GM12878 (cell line): ENCODE measurements around the gene RAP1GAP2. TPM values are rescaled to one million over a fixed set of nuclear protein-coding genes. Genes with fewer than 3 reads are reported as not detected.

Experiments
- ATAC-seq: fragments of 200-7000 bp; cut with Tn5 transposase; 3 replicates; pipeline ENCODE4 v1.9.1; 2020; ENCODE audit warnings: mild to moderate bottlenecking, moderate library complexity
- BruUV-seq: library from RNA; stranded (reverse); fragments of 400-500 nt; replicated peaks from 2 replicates; lab custom pipeline; 2021; lab: Mats Ljungman, UMichigan
- CTCF ChIA-PET: fragments of 300-600 bp; sonication (Branson Sonifier 250); formaldehyde crosslinking; extraction: SDS; loops from one replicate; lab custom pipeline; 2021; ENCODE audit warnings: inconsistent platforms; lab: Yijun Ruan, JAX
- POLR2A ChIA-PET: fragments of 350-600 bp; formaldehyde crosslinking; extraction: SDS; loops from one replicate; lab custom pipeline; 2021; ENCODE audit warnings: inconsistent platforms; lab: Charles Lee
- RAD21 ChIA-PET: fragments of 300-600 bp; sonication (Branson Sonifier 250); formaldehyde crosslinking; loops from one replicate; lab custom pipeline; 2023; ENCODE audit warnings: antibody characterized with exemption; ENCODE audit not compliant: unreplicated experiment; lab: Charles Lee
- SMC1A ChIA-PET: fragments of 300-600 bp; sonication (Branson Sonifier 250); formaldehyde crosslinking; loops from one replicate; lab custom pipeline; 2023; ENCODE audit not compliant: unreplicated experiment, uncharacterized antibody; lab: Charles Lee
- DNase-seq: peaks from one replicate; pipeline ENCODE4 v3.0.0-alpha.2; 2011; ENCODE audit warnings: low read depth, low spot score
- FAIRE-seq: peaks from 3 replicates; lab custom pipeline; 2011; peaks lifted over from hg19 to GRCh38; lab: Jason Lieb, UNC
- H2AFZ ChIP-seq: 2 replicates; pipeline ENCODE4 v1.6.0; 2011; ENCODE audit warnings: low read depth, low read length, control low read depth; ENCODE audit not compliant: control insufficient read depth
- H3K27ac ChIP-seq: 2 replicates; pipeline ENCODE4 v1.5.1; 2011; ENCODE audit warnings: control low read depth; ENCODE audit not compliant: control insufficient read depth, insufficient read depth
- H3K27me3 ChIP-seq, 2 experiments: replicated peaks in 1 of 2; 2 replicates each; pipeline versions ENCODE4 v1.6.0 to v1.6.1; 2011; ENCODE audit warnings: low read length in 1 of 2; ENCODE audit not compliant: control insufficient read depth in 2 of 2, insufficient read depth in 2 of 2
- H3K36me3 ChIP-seq, 2 experiments: 2 replicates each; pipeline ENCODE4 v1.5.1; 2011; ENCODE audit warnings: low read length in 1 of 2; ENCODE audit not compliant: control insufficient read depth in 2 of 2, insufficient read depth in 2 of 2
- H3K4me1 ChIP-seq: 2 replicates; pipeline ENCODE4 v1.6.1; 2011; ENCODE audit warnings: mild to moderate bottlenecking, low read length, moderate library complexity, mixed read lengths; ENCODE audit not compliant: control insufficient read depth, insufficient read depth
- H3K4me2 ChIP-seq: 2 replicates; pipeline ENCODE4 v1.6.0; 2011; ENCODE audit warnings: control low read depth; ENCODE audit not compliant: control insufficient read depth, insufficient read depth
- H3K4me3 ChIP-seq: fragments of 200-600 bp; sonication (generic); 2 replicates; pipeline ENCODE4 v1.5.1; 2016
- H3K79me2 ChIP-seq: 2 replicates; pipeline ENCODE4 v1.6.0; 2011; ENCODE audit warnings: low read length; ENCODE audit not compliant: control insufficient read depth, insufficient read depth
- H3K9ac ChIP-seq: 2 replicates; pipeline ENCODE4 v1.8.0; 2011; ENCODE audit warnings: low read length, control low read depth, mixed read lengths; ENCODE audit not compliant: control insufficient read depth, insufficient read depth
- H3K9me3 ChIP-seq: replicated peaks from 3 replicates; pipeline ENCODE4 v1.5.1; 2011; ENCODE audit warnings: mild to moderate bottlenecking, low read length; ENCODE audit not compliant: control insufficient read depth, insufficient read depth
- H4K20me1 ChIP-seq: 2 replicates; pipeline ENCODE4 v1.6.0; 2011; ENCODE audit not compliant: control insufficient read depth, insufficient read depth
- EP300 ChIP-seq, 2 experiments: fragments of 150-350 bp in 1 of 2; IDR thresholded peaks; 2 replicates each; pipeline ENCODE4 v1.6.1; 2011 to 2012; ENCODE audit warnings: low read depth in 2 of 2, low read length in 2 of 2, borderline replicate concordance in 1 of 2, improper control_type of control experiment in 1 of 2, inconsistent platforms in 1 of 2; ENCODE audit not compliant: control insufficient read depth in 1 of 2
- FOXK2 ChIP-seq: fragments of 450-650 bp; IDR thresholded peaks from 2 replicates; pipeline ENCODE4 v1.6.1; 2017; ENCODE audit warnings: mild to moderate bottlenecking, moderate library complexity
- MYC ChIP-seq: IDR thresholded peaks from 2 replicates; pipeline ENCODE4 v1.6.1; 2011; ENCODE audit warnings: mild to moderate bottlenecking, low read length, moderate library complexity, inconsistent platforms; ENCODE audit not compliant: insufficient read depth, insufficient replicate concordance, insufficient read length, severe bottlenecking
- TCF3 ChIP-seq: IDR thresholded peaks from 2 replicates; pipeline ENCODE4 v1.6.1; 2012; ENCODE audit warnings: low read depth, mild to moderate bottlenecking, low read length, borderline replicate concordance; ENCODE audit not compliant: insufficient read depth
- YBX1 ChIP-seq: fragments of 450-650 bp; IDR thresholded peaks from 2 replicates; pipeline ENCODE4 v1.6.1; 2016; ENCODE audit warnings: antibody characterized with exemption
- WGBS: methylation state at CpG from one replicate; pipeline ENCODE4 v1.1.6; 2016; ENCODE audit warnings: low lambda C conversion rate; ENCODE audit not compliant: insufficient replicate concordance, insufficient coverage; ENCODE audit errors: missing lambda C conversion rate; 5-methylcytosine and 5-hydroxymethylcytosine counted together
- in situ Hi-C: fragments of 300-500 bp; cut with MboI; formaldehyde crosslinking; loops from 9 replicates; pipeline ENCODE4 v1.14.3; 2018; ENCODE audit warnings: mixed read lengths
- intact Hi-C: fragments of 100-400 bp; cut with micrococcal nuclease; formaldehyde crosslinking; loops from one replicate; pipeline ENCODE4 v1.14.2; 2022; ENCODE audit not compliant: unreplicated experiment
- polyA plus RNA-seq, 11 experiments: library from polyadenylated mRNA; depleted of rRNA in 4 of 11; unstranded in 6 of 11; stranded (reverse) in 5 of 11; fragments of >200 nt; fragmentation: Nextera tagmentation in 4 of 11; fragmentation: Illumina TruSeq in 1 of 11; extraction: Ambion mirVana in 4 of 11; extraction: Trizol in 1 of 11; gene quantifications; 1 replicate in 1 of 11; 2 replicates in 10 of 11; pipeline versions ENCODE4 v1.2.1 to v1.2.3, GENCODE V29; 2011 to 2016; ENCODE audit warnings: inconsistent platforms in 2 of 11, missing spikeins in 2 of 11, low read depth in 1 of 11
- total RNA-seq, 4 experiments: library from RNA; depleted of rRNA in 3 of 4; stranded (reverse); fragments of >200 nt in 3 of 4; fragmentation: Illumina TruSeq in 1 of 4; extraction: Trizol in 1 of 4; gene quantifications; 2 replicates each; pipeline versions ENCODE4 v1.2.1 to v1.2.3, GENCODE V29; 2013 to 2021
- TF ChIP-seq, protein P1 (sequence below): IDR thresholded peaks from 2 replicates; pipeline ENCODE4 v1.6.1; 2012; ENCODE audit warnings: low read depth, low read length, improper control_type of control experiment
- TF ChIP-seq, protein P2 (sequence below): fragments of 150-350 bp; IDR thresholded peaks from 2 replicates; pipeline ENCODE4 v1.6.1; 2016; ENCODE audit warnings: low read depth, low read length
- TF ChIP-seq, protein P3 (sequence below): fragments of 450-650 bp; IDR thresholded peaks from 2 replicates; pipeline ENCODE4 v1.6.1; 2016; ENCODE audit warnings: mild to moderate bottlenecking

The RAP1GAP2 gene
- total and polyA plus RNA-seq, 10 of the 15 experiments (the other 5 are each of a cell fraction or from before 2014, with no cell fraction given): 0.03 to 0.95 (median 0.49) TPM; not detected in 2

DNA sequence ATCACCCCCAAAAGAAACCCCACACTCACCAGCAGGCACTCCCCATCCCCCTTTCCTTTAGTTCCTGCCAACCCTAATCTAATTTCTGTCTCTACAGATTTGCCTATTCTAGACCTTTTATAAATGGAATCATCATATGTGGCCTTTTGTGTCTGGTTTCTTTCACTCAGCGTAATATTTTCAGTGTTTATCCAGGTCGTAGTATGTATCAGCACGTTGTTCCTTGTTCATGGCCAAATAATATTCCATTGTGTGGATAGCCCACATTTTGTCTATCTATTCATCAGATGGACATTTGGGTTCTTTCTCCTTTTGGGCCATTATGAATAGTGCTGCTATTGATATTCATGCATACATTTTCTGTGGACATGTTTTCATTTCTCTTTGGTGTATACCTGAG, 193.6 kb downstream of the RAP1GAP2 start:
- POLR2A ChIA-PET: no interaction called here
- in situ Hi-C loops: no loop called here

More for the DNA sequence above, 193.6 kb downstream of the RAP1GAP2 start:
- Histone ChIP-seq H3K27me3 (no peaks in the 10 kb centered on the region), H3K9me3 (no peaks in the 10 kb centered on the region), H3K79me2 (no peaks in the 10 kb centered on the region), H3K27ac (no peak overlapping the region), H3K4me2 (no peak overlapping the region), H4K20me1 (no peaks in the 10 kb centered on the region), H2AFZ (no peak overlapping the region), H3K4me3 (no peak overlapping the region), H3K36me3 (no peaks in the 10 kb centered on the region), H3K4me1 (no peaks in the 10 kb centered on the region), H3K9ac (no peak overlapping the region)
- FAIRE-seq: no peak
- TF ChIP-seq, protein P1, sequence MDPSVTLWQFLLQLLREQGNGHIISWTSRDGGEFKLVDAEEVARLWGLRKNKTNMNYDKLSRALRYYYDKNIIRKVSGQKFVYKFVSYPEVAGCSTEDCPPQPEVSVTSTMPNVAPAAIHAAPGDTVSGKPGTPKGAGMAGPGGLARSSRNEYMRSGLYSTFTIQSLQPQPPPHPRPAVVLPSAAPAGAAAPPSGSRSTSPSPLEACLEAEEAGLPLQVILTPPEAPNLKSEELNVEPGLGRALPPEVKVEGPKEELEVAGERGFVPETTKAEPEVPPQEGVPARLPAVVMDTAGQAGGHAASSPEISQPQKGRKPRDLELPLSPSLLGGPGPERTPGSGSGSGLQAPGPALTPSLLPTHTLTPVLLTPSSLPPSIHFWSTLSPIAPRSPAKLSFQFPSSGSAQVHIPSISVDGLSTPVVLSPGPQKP: no peak
- TF ChIP-seq TCF3 (no peak), YBX1 (no peak), FOXK2 (no peak), EP300 (IDR thresholded peaks at IDR 0.05; ENCODE audit: borderline replicate concordance in 1 of 2, control insufficient read depth in 1 of 2, low read depth in 2 of 2, low read length in 2 of 2) (no peak), MYC (no peak)
- TF ChIP-seq, protein P2, sequence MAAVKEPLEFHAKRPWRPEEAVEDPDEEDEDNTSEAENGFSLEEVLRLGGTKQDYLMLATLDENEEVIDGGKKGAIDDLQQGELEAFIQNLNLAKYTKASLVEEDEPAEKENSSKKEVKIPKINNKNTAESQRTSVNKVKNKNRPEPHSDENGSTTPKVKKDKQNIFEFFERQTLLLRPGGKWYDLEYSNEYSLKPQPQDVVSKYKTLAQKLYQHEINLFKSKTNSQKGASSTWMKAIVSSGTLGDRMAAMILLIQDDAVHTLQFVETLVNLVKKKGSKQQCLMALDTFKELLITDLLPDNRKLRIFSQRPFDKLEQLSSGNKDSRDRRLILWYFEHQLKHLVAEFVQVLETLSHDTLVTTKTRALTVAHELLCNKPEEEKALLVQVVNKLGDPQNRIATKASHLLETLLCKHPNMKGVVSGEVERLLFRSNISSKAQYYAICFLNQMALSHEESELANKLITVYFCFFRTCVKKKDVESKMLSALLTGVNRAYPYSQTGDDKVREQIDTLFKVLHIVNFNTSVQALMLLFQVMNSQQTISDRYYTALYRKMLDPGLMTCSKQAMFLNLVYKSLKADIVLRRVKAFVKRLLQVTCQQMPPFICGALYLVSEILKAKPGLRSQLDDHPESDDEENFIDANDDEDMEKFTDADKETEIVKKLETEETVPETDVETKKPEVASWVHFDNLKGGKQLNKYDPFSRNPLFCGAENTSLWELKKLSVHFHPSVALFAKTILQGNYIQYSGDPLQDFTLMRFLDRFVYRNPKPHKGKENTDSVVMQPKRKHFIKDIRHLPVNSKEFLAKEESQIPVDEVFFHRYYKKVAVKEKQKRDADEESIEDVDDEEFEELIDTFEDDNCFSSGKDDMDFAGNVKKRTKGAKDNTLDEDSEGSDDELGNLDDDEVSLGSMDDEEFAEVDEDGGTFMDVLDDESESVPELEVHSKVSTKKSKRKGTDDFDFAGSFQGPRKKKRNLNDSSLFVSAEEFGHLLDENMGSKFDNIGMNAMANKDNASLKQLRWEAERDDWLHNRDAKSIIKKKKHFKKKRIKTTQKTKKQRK: no peak
- TF ChIP-seq, protein P3, sequence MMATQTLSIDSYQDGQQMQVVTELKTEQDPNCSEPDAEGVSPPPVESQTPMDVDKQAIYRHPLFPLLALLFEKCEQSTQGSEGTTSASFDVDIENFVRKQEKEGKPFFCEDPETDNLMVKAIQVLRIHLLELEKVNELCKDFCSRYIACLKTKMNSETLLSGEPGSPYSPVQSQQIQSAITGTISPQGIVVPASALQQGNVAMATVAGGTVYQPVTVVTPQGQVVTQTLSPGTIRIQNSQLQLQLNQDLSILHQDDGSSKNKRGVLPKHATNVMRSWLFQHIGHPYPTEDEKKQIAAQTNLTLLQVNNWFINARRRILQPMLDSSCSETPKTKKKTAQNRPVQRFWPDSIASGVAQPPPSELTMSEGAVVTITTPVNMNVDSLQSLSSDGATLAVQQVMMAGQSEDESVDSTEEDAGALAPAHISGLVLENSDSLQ: no peak
- 6% methylated on average over 3 of the region's 3 CpGs for WGBS
- RAD21 ChIA-PET: no interaction called here
- BruUV-seq: no TSS peak
- SMC1A ChIA-PET: no interaction called here
- no peak for ATAC-seq
- CTCF ChIA-PET: no interaction called here
- DNase-seq: no peak
- intact Hi-C loops: no loop called here
